Medulla oblongata (tissue), 1 donor: Measurements from ENCODE around the gene FGF9.

Experiments
- DNase-seq: peaks from one replicate; pipeline ENCODE4 v3.0.0-alpha.2; 2015; ENCODE audit errors: extremely low spot score

Gene FGF9

GRCh38 chr13:21674490-21675009 is 3.7 kb downstream of the FGF9 start:
- DNase-seq: no peak

GRCh38 chr13:21675095-21675991 is 4.5 kb downstream of the FGF9 start:
- DNase-seq: no peak

- no peak for DNase-seq
Measured at GRCh38 chr13:21676611-21677021, 5.7 kb downstream of the FGF9 start.

- DNase-seq: no peak
Measured at GRCh38 chr13:21677075-21677623, 6.3 kb downstream of the FGF9 start.

GRCh38 chr13:21683034-21683733 is 12.3 kb downstream of the FGF9 start:
- DNase-seq: no peak

GRCh38 chr13:21684576-21684975 is 13.7 kb downstream of the FGF9 start:
- DNase-seq: no peak

GRCh38 chr13:21685485-21686064 is 14.7 kb downstream of the FGF9 start:
- DNase-seq: no peak

- DNase-seq: no peak
Measured at GRCh38 chr13:21686751-21687391, 16.0 kb downstream of the FGF9 start.

- no peak for DNase-seq
Measured at GRCh38 chr13:21688056-21688455, 17.2 kb downstream of the FGF9 start.

- DNase-seq: no peak
Measured at GRCh38 chr13:21689097-21689496, 18.2 kb downstream of the FGF9 start.

GRCh38 chr13:21690955-21691354 is 20.1 kb downstream of the FGF9 start:
- no peak for DNase-seq

GRCh38 chr13:21691500-21691899 is 20.6 kb downstream of the FGF9 start:
- DNase-seq: no peak

- no peak for DNase-seq
Measured at GRCh38 chr13:21691928-21692327, 21.1 kb downstream of the FGF9 start.

- no peak for DNase-seq
Measured at GRCh38 chr13:21694831-21695230, 24.0 kb downstream of the FGF9 start.

GRCh38 chr13:21695546-21695945 is 24.7 kb downstream of the FGF9 start:
- DNase-seq: no peak

- DNase-seq: no peak
Measured at GRCh38 chr13:21696865-21697448, 26.1 kb downstream of the FGF9 start.

GRCh38 chr13:21698817-21699679 is 28.2 kb downstream of the FGF9 start:
- no peak for DNase-seq

- DNase-seq: no peak
Measured at GRCh38 chr13:21701460-21701859, 30.6 kb downstream of the FGF9 start.

GRCh38 chr13:21703846-21704245 is 33.0 kb downstream of the FGF9 start:
- DNase-seq: no peak

- no peak for DNase-seq
Measured at GRCh38 chr13:21707586-21707985, 36.7 kb downstream of the FGF9 start.
